ENCODE data around the gene ERCC2.
"Not testable (repeated sequence)": the region's sequence is repeated elsewhere in the genome, so short reads cannot be mapped to it uniquely, and the experiment has no call there.

Gene ERCC2

GRCh38 chr19:45327404-45328143 lies 42.8 kb downstream of the ERCC2 start:
- DNase-seq, result no peak

- no peak for DNase-seq
Observed at GRCh38 chr19:45324349-45324907, 45.9 kb downstream of the ERCC2 start.

GRCh38 chr19:45323671-45324081 lies 46.7 kb downstream of the ERCC2 start:
- no peak for DNase-seq

GRCh38 chr19:45322744-45323281 lies 47.6 kb downstream of the ERCC2 start, which contains the start of gene CKM:
CKM (minus strand) TSS chr19:45322875; CDS start chr19:45319713, 3,162 bp downstream.
- DNase-seq, result no peak

- no peak for DNase-seq
Observed at GRCh38 chr19:45322311-45322710, 48.1 kb downstream of the ERCC2 start.

GRCh38 chr19:45321848-45322247 lies 48.5 kb downstream of the ERCC2 start:
- DNase-seq, result no peak

GRCh38 chr19:45320997-45321775 lies 49.2 kb downstream of the ERCC2 start:
- DNase-seq, result no peak

- no peak for DNase-seq
Observed at GRCh38 chr19:45315304-45315703, 55.1 kb downstream of the ERCC2 start.

GRCh38 chr19:45314708-45315245 lies 55.6 kb downstream of the ERCC2 start:
- no peak for DNase-seq

GRCh38 chr19:45312285-45312684 lies 58.1 kb downstream of the ERCC2 start:
- not testable (repeated sequence) for DNase-seq

- DNase-seq, result no peak
Observed at GRCh38 chr19:45311621-45312020, 58.8 kb downstream of the ERCC2 start.

GRCh38 chr19:45309322-45309721 lies 61.1 kb downstream of the ERCC2 start:
- not testable (repeated sequence) for DNase-seq

GRCh38 chr19:45307361-45307760 lies 63.0 kb downstream of the ERCC2 start:
- DNase-seq, result no peak

- DNase-seq, result no peak
Observed at GRCh38 chr19:45306518-45307027, 63.8 kb downstream of the ERCC2 start.

- no peak for DNase-seq
Observed at GRCh38 chr19:45306040-45306439, 64.3 kb downstream of the ERCC2 start.

GRCh38 chr19:45305421-45305820 lies 65.0 kb downstream of the ERCC2 start:
- DNase-seq, result no peak

GRCh38 chr19:45305007-45305406 lies 65.4 kb downstream of the ERCC2 start:
- no peak for DNase-seq

GRCh38 chr19:45304141-45304926 lies 66.0 kb downstream of the ERCC2 start:
- DNase-seq, result no peak

- DNase-seq, result no peak
Observed at GRCh38 chr19:45303269-45304060, 66.9 kb downstream of the ERCC2 start.

- no peak for DNase-seq
Observed at GRCh38 chr19:45302416-45302815, 68.0 kb downstream of the ERCC2 start.

All from activated naive CD4-positive, alpha-beta T cell treated with Interleukin-2 at 50 U/mL for 16 hours (primary cell).